ENCODE data around the gene LYSMD3.

The LYSMD3 gene

DNA sequence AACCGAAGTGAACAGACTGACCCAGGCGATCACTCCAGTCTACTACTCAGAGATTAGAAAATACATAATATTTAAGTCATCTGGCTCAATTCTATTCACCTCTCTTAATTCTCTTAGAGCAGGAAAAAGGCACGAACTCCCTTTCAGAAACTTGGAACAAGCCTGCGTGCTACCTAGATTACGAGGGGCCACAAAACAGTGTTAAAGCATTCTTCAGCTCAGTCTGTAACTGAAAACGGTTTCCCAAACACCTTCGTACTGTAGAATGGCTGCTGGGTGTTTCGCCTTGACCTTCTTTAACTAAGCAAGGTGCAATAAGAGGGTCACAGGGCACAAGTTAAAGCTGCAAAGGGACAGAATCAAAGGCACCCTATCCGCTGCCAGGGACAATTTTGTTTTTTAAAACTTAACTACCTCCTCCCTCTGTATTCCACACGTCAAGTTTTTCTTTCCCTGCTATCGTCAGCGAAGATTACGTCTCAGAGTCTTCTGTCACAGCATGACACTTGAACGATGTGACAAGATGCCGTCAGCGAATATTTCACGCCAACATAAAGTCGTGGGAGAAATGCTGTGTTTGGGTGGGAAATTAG is 687 bp downstream of the LYSMD3 start:
- Histone ChIP-seq H2AFZ (ENCODE audit: low read length) (peak overlapping the region; percentile 91; the same call in 1 of the 2 replicates), H3K9me2 (replicated peaks; ENCODE audit: low read depth, low read length) (no peaks in the 10 kb centered on the region), H3K27me3 (ENCODE audit: insufficient read depth, low read length, poor library complexity, severe bottlenecking) (no peaks in the 10 kb centered on the region), H3K36me3 (ENCODE audit: insufficient read depth, low read length) (no peaks in the 10 kb centered on the region), H3K4me2 (ENCODE audit: low read depth, low read length, poor library complexity, severe bottlenecking) (peak overlapping the region; percentile 87), H3K9me3 (ENCODE audit: insufficient read depth, low read depth, low read length) (no peaks in the 10 kb centered on the region), H4K20me1 (ENCODE audit: insufficient read depth, low read length, poor library complexity, severe bottlenecking) (peaks cover 10% of the 10 kb centered on the region), H3K4me3 (ENCODE audit: low read length, poor library complexity, severe bottlenecking) (peak overlapping the region; percentile 94), H3K4me1 (ENCODE audit: insufficient read depth, low read length, poor library complexity, severe bottlenecking) (peaks cover 8% of the 10 kb centered on the region), H3K79me2 (ENCODE audit: insufficient read depth, low read length) (peaks cover 34% of the 10 kb centered on the region), H3K9ac (ENCODE audit: low read depth, low read length, poor library complexity, severe bottlenecking) (peak overlapping the region; percentile 96), H3F3A (ENCODE audit: low read depth) (no peaks in the 10 kb centered on the region)
- TF ChIP-seq, protein P1, sequence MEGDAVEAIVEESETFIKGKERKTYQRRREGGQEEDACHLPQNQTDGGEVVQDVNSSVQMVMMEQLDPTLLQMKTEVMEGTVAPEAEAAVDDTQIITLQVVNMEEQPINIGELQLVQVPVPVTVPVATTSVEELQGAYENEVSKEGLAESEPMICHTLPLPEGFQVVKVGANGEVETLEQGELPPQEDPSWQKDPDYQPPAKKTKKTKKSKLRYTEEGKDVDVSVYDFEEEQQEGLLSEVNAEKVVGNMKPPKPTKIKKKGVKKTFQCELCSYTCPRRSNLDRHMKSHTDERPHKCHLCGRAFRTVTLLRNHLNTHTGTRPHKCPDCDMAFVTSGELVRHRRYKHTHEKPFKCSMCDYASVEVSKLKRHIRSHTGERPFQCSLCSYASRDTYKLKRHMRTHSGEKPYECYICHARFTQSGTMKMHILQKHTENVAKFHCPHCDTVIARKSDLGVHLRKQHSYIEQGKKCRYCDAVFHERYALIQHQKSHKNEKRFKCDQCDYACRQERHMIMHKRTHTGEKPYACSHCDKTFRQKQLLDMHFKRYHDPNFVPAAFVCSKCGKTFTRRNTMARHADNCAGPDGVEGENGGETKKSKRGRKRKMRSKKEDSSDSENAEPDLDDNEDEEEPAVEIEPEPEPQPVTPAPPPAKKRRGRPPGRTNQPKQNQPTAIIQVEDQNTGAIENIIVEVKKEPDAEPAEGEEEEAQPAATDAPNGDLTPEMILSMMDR (conservative IDR thresholded peaks at IDR 0.05; ENCODE audit: low read length) = no peak
- no peak for TF ChIP-seq EZH2phosphoT487 (IDR thresholded peaks at IDR 0.05; ENCODE audit: borderline replicate concordance)

DNA sequence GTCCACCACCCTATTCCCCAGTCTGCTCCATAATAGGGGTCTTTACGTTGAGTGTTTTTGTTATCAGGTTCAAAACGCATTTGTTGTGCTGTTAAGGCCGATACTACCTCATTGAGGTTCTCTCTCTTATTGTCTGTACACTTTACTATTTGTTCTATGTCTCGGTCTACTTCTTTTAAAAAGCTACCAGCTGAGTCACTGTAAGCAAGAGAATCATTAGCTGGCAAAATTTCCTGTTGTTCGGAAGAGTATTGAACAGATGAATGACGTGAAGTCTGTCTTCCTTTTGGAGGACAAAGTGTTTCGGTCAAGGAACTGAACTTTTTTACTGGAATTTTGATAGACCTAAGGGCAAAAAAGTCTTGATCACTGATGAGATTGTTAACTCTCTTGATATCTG is 10.3 kb downstream of the LYSMD3 start:
- no peaks in the 10 kb centered on the region for H4K20me1 ChIP-seq (ENCODE audit: insufficient read depth, low read length, poor library complexity, severe bottlenecking)
- H3F3A ChIP-seq (ENCODE audit: low read depth) = no peaks in the 10 kb centered on the region
- H3K4me2 ChIP-seq (ENCODE audit: low read depth, low read length, poor library complexity, severe bottlenecking) = no peak overlapping the region
- TF ChIP-seq EZH2phosphoT487 (IDR thresholded peaks at IDR 0.05; ENCODE audit: borderline replicate concordance) = no peak
- H3K79me2 ChIP-seq (ENCODE audit: insufficient read depth, low read length) = no peaks in the 10 kb centered on the region
- no peak overlapping the region for H2AFZ ChIP-seq (ENCODE audit: low read length)
- peaks cover 3% of the 10 kb centered on the region; the same call in 1 of the 2 replicates for H3K36me3 ChIP-seq (ENCODE audit: insufficient read depth, low read length)
- H3K9me3 ChIP-seq (ENCODE audit: insufficient read depth, low read depth, low read length) = no peaks in the 10 kb centered on the region
- no peaks in the 10 kb centered on the region for H3K27me3 ChIP-seq (ENCODE audit: insufficient read depth, low read length, poor library complexity, severe bottlenecking)
- no peaks in the 10 kb centered on the region for H3K9me2 ChIP-seq (replicated peaks; ENCODE audit: low read depth, low read length)
- no peak overlapping the region for H3K9ac ChIP-seq (ENCODE audit: low read depth, low read length, poor library complexity, severe bottlenecking)
- H3K4me3 ChIP-seq (ENCODE audit: low read length, poor library complexity, severe bottlenecking) = no peak overlapping the region
- H3K4me1 ChIP-seq (ENCODE audit: insufficient read depth, low read length, poor library complexity, severe bottlenecking) = peaks cover 3% of the 10 kb centered on the region

DNA sequence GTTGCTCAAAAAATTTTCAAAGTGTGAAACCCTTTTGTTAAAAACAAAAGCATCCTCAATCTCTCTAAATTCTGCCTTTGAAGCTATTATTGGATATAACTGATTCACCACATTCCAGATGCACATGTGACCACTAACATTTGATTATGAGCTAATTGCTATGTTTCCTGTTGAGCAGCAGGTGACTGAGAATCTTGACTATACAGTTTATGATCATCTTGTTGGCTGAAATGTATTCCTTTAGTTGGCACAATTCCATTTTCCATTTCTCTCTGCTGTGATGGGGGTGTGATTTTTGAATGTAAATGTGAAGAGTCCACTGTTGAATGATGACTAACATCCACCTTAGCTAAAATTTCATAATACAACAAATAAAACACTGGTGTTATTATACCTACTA is 10.7 kb downstream of the LYSMD3 start:
- Histone ChIP-seq H3K9me3 (ENCODE audit: insufficient read depth, low read depth, low read length) (no peaks in the 10 kb centered on the region), H3K9me2 (replicated peaks; ENCODE audit: low read depth, low read length) (no peaks in the 10 kb centered on the region), H4K20me1 (ENCODE audit: insufficient read depth, low read length, poor library complexity, severe bottlenecking) (no peaks in the 10 kb centered on the region), H3K4me3 (ENCODE audit: low read length, poor library complexity, severe bottlenecking) (no peak overlapping the region), H3K27me3 (ENCODE audit: insufficient read depth, low read length, poor library complexity, severe bottlenecking) (no peaks in the 10 kb centered on the region), H2AFZ (ENCODE audit: low read length) (no peak overlapping the region), H3K4me2 (ENCODE audit: low read depth, low read length, poor library complexity, severe bottlenecking) (no peak overlapping the region), H3F3A (ENCODE audit: low read depth) (no peaks in the 10 kb centered on the region), H3K36me3 (ENCODE audit: insufficient read depth, low read length) (peaks cover 3% of the 10 kb centered on the region; the same call in 1 of the 2 replicates), H3K9ac (ENCODE audit: low read depth, low read length, poor library complexity, severe bottlenecking) (no peak overlapping the region), H3K79me2 (ENCODE audit: insufficient read depth, low read length) (no peaks in the 10 kb centered on the region), H3K4me1 (ENCODE audit: insufficient read depth, low read length, poor library complexity, severe bottlenecking) (peaks cover 2% of the 10 kb centered on the region)
- no peak for TF ChIP-seq EZH2phosphoT487 (IDR thresholded peaks at IDR 0.05; ENCODE audit: borderline replicate concordance)
- TF ChIP-seq, protein P1 (conservative IDR thresholded peaks at IDR 0.05; ENCODE audit: low read length) = no peak

DNA sequence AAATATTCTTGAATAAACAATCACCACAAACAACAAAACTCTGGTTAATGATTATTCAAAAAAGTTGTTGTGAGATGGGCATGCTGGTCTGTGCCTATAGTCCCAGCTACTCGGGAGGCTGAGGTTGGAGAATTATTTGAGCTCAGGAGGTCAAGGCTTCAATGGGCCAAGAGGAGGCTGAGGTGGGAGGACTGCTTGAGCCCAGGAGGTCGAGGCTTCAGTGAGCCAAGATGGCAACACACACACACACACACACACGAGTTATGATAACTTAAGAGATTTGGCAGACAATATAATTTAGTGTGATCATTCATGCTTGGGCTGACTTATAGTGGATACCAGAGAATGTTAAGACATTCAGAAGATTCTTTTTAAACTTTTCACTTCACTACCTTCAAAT is 14.9 kb downstream of the LYSMD3 start:
- Histone ChIP-seq H3K36me3 (ENCODE audit: insufficient read depth, low read length) (peaks cover 3% of the 10 kb centered on the region; the same call in 1 of the 2 replicates), H4K20me1 (ENCODE audit: insufficient read depth, low read length, poor library complexity, severe bottlenecking) (no peaks in the 10 kb centered on the region), H3K4me1 (ENCODE audit: insufficient read depth, low read length, poor library complexity, severe bottlenecking) (no peaks in the 10 kb centered on the region), H3K9me2 (replicated peaks; ENCODE audit: low read depth, low read length) (no peaks in the 10 kb centered on the region), H3K79me2 (ENCODE audit: insufficient read depth, low read length) (no peaks in the 10 kb centered on the region), H3F3A (ENCODE audit: low read depth) (no peaks in the 10 kb centered on the region), H3K9me3 (ENCODE audit: insufficient read depth, low read depth, low read length) (no peaks in the 10 kb centered on the region), H3K9ac (ENCODE audit: low read depth, low read length, poor library complexity, severe bottlenecking) (no peak overlapping the region), H3K27me3 (ENCODE audit: insufficient read depth, low read length, poor library complexity, severe bottlenecking) (no peaks in the 10 kb centered on the region), H2AFZ (ENCODE audit: low read length) (no peak overlapping the region), H3K4me2 (ENCODE audit: low read depth, low read length, poor library complexity, severe bottlenecking) (no peak overlapping the region), H3K4me3 (ENCODE audit: low read length, poor library complexity, severe bottlenecking) (no peak overlapping the region)
- TF ChIP-seq, protein P1 (conservative IDR thresholded peaks at IDR 0.05; ENCODE audit: low read length) = no peak
- no peak for TF ChIP-seq EZH2phosphoT487 (IDR thresholded peaks at IDR 0.05; ENCODE audit: borderline replicate concordance)
